Measurements from ENCODE around the gene RBM33.

DNA sequence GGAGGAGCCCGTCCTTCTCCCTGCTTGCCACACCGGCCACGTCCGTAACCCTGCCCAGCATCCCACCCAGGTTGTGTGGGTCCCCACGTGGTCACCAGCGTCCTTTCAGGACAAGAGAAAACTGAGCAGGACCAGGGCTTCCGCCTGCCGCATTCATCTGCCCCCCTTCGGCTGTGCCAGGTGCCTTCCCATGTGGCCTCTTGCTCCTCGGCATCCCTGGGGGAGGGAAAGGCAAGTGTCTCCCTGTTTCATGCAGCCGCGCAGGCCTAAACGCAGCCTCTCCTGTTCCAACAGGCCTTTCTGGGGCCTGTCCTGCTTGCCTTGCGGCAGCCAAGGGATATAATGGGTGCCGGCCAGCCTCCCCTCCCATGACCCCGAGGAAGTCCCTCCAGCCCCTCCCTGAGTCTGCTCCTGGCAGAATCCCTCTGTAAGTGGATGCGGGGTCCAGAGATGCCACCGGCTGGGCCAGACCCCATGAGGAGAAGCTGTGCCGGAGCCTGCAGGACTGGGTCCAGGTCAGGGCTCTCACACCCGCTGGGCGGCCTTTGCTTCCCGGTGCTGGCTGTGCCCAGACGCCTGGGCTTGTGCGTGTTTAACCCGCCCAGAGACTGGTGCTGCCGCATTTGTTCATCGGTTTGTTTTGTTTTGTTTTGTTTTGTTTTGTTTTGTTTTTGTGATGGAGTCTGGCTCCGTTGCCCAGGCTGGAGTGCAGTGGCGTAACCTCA lies 144.7 kb downstream of the RBM33 start:
- no peak for TF ChIP-seq CTCF (conservative IDR thresholded peaks at IDR 0.05)
- no peak for TF ChIP-seq ZFX (IDR thresholded peaks at IDR 0.05)

Measured in C4-2B (cell line).